Right ventricle myocardium superior (tissue), 1 donor: ENCODE measurements around the gene CHSY1. TPM values are rescaled to one million over a fixed set of nuclear protein-coding genes. Genes with fewer than 3 reads are reported as not detected.
A peak's percentile ranks its signal among the peaks of the same experiment; 100 is the strongest.

ENCODE experiments used
- ATAC-seq: fragments of 200-7000 bp; cut with Tn5 transposase; one replicate; pipeline ENCODE4 v1.9.1; 2020; ENCODE audit warnings: mild to moderate bottlenecking; ENCODE audit not compliant: poor library complexity
- DNase-seq: peaks from one replicate; pipeline ENCODE4 v3.0.0-alpha.2; 2020
- intact Hi-C: fragments of 100-400 bp; cut with DNase I; formaldehyde crosslinking; loops from one replicate; pipeline ENCODE4 v1.11.2; 2022
- total RNA-seq: library from RNA; stranded (reverse); fragmentation: NEBNext Ultra II Directional; extraction: Animal tissue kit (Norgen Biotek cat#: 25700); gene quantifications from one replicate; pipeline ENCODE4 v1.2.1, GENCODE V29; 2021
- donor health status: DM: no; HTN: yes; CAD: no; lungs with severe emphysema.

The CHSY1 gene
- total RNA-seq, 1 donor from 2014 or later, result 12.7 TPM

DNA sequence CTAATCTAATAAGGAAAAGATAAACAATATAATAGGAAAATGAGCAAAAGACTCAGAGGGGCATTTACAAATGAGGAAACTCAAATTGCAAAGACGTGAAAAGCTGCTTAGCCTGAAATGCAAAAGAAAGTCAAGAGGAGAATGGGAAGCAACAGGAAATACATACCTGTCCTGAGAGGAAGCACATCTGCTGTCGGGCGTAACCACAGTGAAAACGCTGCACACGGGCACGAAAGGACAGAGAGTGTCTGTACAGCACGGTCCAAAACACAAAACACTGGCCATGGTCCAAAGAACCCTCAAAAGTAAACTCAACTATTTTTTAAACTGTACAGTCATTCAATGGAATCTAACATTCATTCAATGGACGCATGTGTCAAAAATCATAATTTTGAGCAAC lies 100.6 kb downstream of the CHSY1 start:
- DNase-seq (no peak), ATAC-seq (no peak)
- intact Hi-C loops, result no loop called here

- ATAC-seq, result no peak
- intact Hi-C loops, result no loop called here
- DNase-seq, result no peak
Measured at GRCh38 chr15:101150723-101151040, 101.2 kb downstream of the CHSY1 start.

DNA sequence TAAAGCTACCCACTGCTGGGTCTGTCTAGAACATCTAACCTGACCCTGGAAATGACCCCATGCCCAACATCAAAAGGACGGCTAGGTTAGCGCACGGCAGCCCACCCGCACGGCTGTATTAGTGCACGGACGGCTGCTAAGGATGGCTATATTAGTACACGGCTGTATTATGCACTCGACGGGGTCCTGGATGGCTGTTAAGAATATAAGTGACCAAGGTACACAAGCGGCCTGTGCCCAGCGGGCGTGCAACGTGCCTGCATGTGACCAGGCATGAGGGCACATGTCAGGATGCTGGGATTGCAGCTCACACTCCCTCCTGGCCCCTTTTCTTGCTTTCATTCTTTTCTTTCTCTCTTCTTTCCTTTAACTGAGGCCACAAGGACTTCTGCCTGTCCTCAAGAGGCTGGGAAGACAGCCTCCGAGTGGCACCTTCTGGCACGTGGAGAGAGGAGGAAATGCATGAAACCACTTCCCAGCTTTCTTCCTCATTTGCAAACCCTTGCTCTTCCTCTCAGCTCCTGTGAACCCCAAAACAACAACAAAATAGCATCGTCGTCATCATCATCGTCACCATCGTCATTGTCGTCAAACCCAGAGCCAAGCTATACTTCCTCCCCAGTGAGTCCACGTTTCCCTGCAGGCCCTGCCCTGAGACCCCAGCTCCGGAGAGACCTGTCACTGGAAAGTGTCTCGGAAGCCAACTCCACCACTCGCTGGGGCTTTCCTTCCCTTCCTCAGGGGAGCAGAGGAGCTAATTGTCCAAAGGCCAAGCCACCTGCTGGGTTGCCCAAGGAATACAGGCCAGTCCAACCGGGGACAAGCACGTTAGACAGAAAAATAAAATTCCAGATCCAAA lies 101.8 kb downstream of the CHSY1 start:
- no peak for DNase-seq
- intact Hi-C loops, result no loop called here
- ATAC-seq, result no peak

- ATAC-seq (peak; percentile 77), DNase-seq (no peak)
Measured at GRCh38 chr15:101148881-101149664, 102.8 kb downstream of the CHSY1 start.

DNA sequence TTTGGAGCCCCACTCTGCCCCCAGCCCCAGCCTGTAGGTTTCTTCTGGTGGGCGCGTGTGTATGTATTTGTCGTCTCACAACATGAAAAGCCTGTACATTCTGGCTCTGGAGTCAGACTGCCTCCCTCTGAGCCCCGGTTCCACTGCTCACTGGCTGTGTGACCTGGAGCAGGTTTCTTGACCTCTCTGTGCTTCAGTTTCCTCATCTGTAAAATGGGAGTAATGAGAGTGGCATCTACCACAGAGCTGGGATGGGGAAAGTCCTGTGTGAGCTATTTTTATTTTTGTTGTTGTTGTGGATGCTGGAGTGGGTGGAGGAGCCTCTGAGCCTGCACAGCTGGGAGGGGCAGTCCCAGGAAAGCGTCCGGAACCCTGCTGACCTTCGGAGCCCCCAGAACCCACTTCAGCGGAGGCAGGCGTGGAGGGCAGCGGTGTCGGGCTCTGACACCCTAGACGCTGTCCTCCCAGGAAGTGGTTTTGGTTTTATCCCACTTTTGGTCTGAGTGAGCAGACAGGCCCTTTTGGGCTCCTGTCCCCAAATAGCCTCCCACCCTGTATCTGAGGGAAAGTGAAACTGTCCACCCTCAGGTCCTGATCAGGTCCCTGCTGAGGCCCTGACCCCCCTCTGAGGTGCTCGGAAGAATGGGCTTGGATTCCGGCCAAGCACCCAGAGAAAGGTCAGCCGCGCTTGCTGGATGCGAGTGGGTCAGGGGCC lies 103.5 kb downstream of the CHSY1 start:
- ATAC-seq (peak; percentile 55), DNase-seq (no peak)
- intact Hi-C loops, result no loop called here

More at GRCh38 chr15:101148881-101149664, 102.8 kb downstream of the CHSY1 start:
- intact Hi-C loops, result no loop called here

DNA sequence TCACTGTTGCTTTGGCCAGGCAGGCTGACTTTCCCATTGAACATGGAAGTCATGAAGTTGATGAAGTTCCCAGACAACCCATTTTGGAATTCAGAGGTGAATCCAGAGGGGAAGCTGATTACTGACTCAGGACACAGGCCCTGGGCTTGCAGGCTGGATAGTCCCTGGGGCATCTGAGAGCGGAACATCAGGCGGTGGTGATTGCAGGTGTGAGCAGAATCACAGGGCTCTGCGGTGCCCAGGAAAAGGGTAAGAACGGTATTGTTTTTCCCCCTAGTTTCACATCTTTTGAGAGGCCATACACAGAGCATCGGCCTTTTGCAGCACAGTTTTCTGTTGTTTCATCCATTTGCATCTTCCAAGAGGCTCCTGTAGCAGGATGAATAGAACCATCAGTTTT lies 104.7 kb downstream of the CHSY1 start:
- DNase-seq, result no peak
- intact Hi-C loops, result no loop called here
- ATAC-seq, result no peak

DNA sequence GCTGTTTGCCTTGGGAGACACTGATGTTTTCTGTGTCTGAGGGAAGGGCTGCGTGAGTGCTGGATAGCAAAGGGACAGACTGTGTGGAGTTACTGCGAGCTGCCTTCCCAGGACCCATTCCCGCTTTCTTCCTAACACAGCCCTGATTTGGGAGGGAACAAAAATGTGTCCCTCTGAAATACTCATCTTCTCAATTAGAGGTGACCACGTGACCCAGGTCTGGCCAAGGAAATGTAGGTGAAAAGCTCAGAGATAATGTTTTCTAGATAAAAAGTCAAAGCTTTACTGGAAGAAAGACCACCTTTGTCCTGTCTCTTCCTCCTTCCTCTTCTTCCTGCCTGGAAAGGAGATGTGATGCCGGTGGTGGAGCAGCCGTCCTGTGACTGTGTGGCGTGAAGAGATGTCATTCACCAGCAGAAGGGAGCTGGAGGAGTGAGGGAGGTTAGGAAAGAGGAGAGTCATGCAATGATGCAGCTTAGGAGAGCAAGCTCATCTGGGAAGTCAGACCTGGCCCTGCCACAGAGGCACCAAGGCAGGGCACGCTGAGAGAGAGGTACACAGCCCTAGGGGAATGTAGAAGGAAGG lies 105.6 kb downstream of the CHSY1 start:
- ATAC-seq, result no peak
- DNase-seq, result no peak
- intact Hi-C loops, result no loop called here

- intact Hi-C loops, result no loop called here
- ATAC-seq (no peak), DNase-seq (no peak)
Measured at GRCh38 chr15:101145362-101145761, 106.5 kb downstream of the CHSY1 start.

- intact Hi-C loops, result no loop called here
- ATAC-seq, result no peak
Measured at GRCh38 chr15:101143321-101143720, 108.5 kb downstream of the CHSY1 start.

DNA sequence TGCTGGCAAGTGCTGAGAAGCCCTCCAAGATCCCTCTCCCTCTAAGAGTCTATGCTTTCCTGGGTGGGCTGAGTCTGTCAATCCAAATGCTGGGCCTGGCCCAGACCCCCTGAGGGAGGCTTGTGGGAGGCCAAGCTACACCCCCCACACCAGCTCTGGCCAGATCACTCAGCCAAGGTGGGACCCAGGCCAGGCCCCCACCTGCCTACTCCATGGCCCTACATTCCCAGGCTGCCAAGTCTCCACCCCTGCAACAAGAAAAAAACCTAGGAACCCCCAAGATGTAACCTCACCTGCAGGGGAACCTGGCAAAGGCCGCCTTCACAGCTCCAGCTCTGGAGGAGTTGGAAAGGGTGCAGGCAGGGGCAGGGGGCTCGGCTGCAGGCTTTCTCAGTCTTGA lies 109.1 kb downstream of the CHSY1 start:
- no peak for DNase-seq
- intact Hi-C loops, result no loop called here
- ATAC-seq, result no peak

More at GRCh38 chr15:101143321-101143720, 108.5 kb downstream of the CHSY1 start:
- no peak for DNase-seq

DNA sequence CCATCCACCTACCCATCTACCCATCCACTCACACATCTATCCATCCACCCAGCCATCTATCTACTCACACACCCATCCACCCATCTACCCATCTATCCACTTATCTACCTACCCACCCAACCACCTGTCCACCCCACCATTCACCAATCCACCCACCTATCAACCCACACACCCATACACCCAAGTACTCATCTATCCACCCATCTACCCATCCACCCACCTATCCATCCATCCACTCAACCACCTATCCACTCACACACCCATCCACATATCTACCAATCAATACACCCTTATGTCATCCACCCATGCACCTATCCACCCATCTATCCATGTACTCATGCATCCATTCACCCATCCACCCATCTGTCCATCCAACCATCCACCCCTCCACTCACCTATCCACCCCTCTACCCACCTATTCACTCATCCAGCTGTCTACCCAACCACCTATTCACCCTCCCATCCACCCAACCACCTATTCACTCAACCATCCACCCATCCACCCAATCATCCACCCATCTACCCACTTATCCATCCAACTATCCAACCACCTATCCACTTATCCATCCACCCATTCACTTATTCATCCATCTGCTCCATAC lies 109.8 kb downstream of the CHSY1 start:
- no peak for ATAC-seq
- no peak for DNase-seq
- intact Hi-C loops, result no loop called here

GRCh38 chr15:101140697-101141065 lies 111.2 kb downstream of the CHSY1 start:
- intact Hi-C loops, result no loop called here
- DNase-seq (no peak), ATAC-seq (no peak)

DNA sequence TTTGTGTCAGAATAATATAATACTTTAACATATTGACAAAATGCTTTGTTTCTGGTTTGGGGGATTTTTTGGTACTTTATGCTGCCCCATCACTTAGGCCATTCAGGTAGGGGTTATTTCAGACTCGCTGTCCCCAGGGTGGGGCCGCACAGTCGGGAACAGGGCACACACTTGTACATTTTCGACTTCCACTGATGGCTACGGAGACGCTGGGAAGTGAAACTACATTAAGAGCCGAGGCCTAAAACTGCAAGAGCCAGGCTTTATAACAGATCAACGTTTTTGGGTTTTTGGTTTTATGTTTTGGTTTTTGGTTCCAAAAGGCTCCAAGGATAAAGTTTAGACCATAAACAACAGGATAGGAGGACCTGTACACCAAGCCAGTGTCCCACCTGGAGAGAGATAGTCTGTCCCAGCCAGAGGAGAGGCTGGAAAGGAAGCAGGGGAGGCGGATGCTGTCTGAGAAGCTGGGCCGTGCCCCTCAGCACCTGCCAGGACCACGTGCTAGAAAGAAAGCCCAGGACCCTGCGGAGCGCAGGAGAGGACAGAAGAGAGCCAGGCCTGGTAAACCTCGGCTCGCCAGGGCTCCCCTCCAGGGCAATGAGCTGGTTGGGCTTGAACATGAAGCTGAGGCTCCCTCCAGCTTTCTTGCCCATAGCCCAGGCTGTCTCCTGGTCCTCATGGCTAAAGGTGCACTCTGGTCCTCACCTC lies 111.7 kb downstream of the CHSY1 start:
- no peak for DNase-seq
- no peak for ATAC-seq
- intact Hi-C loops, result no loop called here

DNA sequence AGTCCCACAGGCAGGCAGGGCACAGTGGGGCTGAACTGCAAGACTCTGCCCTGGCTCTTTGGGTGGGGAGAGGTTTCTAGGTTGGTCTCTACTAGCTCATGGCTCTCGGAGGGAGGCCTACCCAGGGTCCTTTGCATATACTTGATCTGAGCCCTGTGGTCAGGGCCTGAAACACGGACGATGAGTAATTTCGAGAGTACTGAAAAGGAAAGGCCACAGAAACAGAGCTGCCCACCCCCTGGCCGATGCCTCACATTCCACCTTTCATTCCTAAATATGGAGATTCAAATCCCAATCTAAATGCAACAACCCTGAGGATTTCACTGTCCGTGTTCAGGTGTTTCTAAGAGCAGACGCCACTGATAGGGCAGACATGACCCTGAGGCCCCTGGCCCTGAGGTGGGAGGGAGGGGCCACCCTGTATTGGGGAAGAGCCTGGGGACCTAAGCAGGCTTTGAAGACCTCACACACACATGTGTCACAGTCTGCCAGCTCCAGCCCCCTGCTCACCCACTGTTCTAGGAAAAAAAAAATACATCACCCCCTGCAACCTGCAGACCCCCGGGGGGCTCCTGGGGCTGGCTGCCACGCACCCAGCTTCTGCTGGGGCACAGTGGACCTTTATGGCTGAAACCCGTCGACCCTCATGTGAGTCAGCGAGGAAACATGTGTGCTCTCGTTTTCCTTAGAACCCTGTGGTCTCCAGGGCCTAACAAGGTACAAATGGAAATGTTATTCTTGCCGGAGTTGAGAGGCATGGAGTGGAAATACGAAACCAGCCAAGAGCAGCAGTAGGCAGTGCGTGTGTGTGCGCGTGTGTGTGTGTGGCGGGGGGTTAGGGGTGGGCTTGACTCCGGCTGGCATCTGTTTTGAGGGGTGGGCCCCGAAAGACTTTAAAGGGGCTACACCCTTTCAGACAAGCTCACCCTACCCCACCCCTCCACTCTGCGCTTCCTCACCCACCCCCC lies 112.7 kb downstream of the CHSY1 start:
- intact Hi-C loops, result no loop called here
- DNase-seq (no peak), ATAC-seq (no peak)

DNA sequence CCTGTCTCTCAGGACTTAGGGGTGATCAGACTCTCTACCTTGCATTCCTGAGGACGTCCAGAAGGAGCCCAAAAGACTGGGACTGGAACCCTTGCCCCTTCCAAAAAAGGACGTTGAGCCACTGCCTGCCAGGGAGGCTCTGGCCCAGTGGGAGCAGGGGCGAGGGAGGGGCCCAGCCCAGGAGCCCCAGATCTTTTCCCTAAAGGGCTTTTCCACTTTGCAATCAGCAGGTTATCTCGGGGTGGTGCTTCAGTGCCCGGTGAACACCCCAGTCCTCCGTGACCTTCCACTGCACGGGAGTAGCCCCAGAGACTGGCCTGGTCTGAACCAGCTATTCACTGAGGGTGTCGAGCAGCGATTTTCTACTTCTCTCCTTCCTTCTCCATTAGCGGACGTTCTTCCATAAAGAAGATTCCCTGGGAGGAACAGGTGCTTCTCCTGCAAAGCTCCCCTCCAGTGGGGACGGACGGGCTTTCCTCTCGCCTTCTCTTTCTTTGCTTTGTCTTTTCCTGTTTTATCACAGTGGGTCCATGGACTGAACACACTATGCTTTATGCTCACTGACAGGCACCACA lies 113.7 kb downstream of the CHSY1 start:
- intact Hi-C loops, result no loop called here
- DNase-seq, result no peak
- no peak for ATAC-seq

GRCh38 chr15:101137312-101137940 lies 114.4 kb downstream of the CHSY1 start:
- intact Hi-C loops, result no loop called here
- ATAC-seq, result peak; percentile 85
- peak; percentile 46 for DNase-seq
